ENCODE measurements around the gene ZDHHC20.

ZDHHC20 gene

GRCh38 chr13:21445759-21446158 lies 13.3 kb downstream of the ZDHHC20 start:
- no peaks in the 10 kb centered on the region for H3K9me3 ChIP-seq (ENCODE audit: control insufficient read depth, insufficient read depth, low read depth, low read length)
- H3K4me3 ChIP-seq (ENCODE audit: low read depth, low read length): no peak overlapping the region
- no peaks in the 10 kb centered on the region for H3K36me3 ChIP-seq (ENCODE audit: control insufficient read depth in 2 of 2, insufficient read depth in 1 of 2, low read length in 2 of 2)
- no peaks in the 10 kb centered on the region for H3K4me1 ChIP-seq (ENCODE audit: control insufficient read depth, insufficient read depth, low read length)
- no peak for TF ChIP-seq ZFP3 (tag by site-specific recombination; IDR thresholded peaks at IDR 0.05; ENCODE audit: low read depth)
- TF ChIP-seq ZNF677 (tag by site-specific recombination; IDR thresholded peaks at IDR 0.05): no peak
- no peak for TF ChIP-seq ZNF626 (tag by site-specific recombination; IDR thresholded peaks at IDR 0.05)
- TF ChIP-seq ZNF341 (tag by site-specific recombination; IDR thresholded peaks at IDR 0.05; ENCODE audit: low read depth): no peak
- no peak for TF ChIP-seq ZNF596 (tag by site-specific recombination; IDR thresholded peaks at IDR 0.05)
- no peak for TF ChIP-seq ZNF138 (tag by site-specific recombination; IDR thresholded peaks at IDR 0.05; ENCODE audit: borderline replicate concordance)
- no peak for TF ChIP-seq ZNF449 (tag by site-specific recombination; IDR thresholded peaks at IDR 0.05)
- TF ChIP-seq ZNF843 (tag by site-specific recombination; IDR thresholded peaks at IDR 0.05): no peak
- no peak for TF ChIP-seq ZNF26 (tag by site-specific recombination; IDR thresholded peaks at IDR 0.05)
- no peak for TF ChIP-seq ZNF23 (tag by site-specific recombination; IDR thresholded peaks at IDR 0.05; ENCODE audit: borderline replicate concordance)
- ChIA-PET POLR2A (no interaction called here), CTCF (no interaction called here)
- no peak overlapping the region for H3K27ac ChIP-seq (ENCODE audit: extremely low read depth, low read depth, low read length)

GRCh38 chr13:21443171-21443570 lies 15.9 kb downstream of the ZDHHC20 start:
- H3K4me3 ChIP-seq (ENCODE audit: low read depth, low read length): no peak overlapping the region
- no peaks in the 10 kb centered on the region for H3K4me1 ChIP-seq (ENCODE audit: control insufficient read depth, insufficient read depth, low read length)
- no peaks in the 10 kb centered on the region for H3K9me3 ChIP-seq (ENCODE audit: control insufficient read depth, insufficient read depth, low read depth, low read length)
- TF ChIP-seq ZFP37 (tag by site-specific recombination; IDR thresholded peaks at IDR 0.05) (no peak), ZSCAN18 (tag by site-specific recombination; IDR thresholded peaks at IDR 0.05) (no peak), KLF9 (tag by site-specific recombination; IDR thresholded peaks at IDR 0.05; ENCODE audit: low read depth) (no peak), ZNF37A (tag by site-specific recombination; IDR thresholded peaks at IDR 0.05) (no peak), KLF17 (tag by site-specific recombination; IDR thresholded peaks at IDR 0.05) (no peak), ZBTB11 (tag by site-specific recombination; conservative IDR thresholded peaks at IDR 0.05; ENCODE audit: low read depth) (no peak)
- no peak overlapping the region for H3K27ac ChIP-seq (ENCODE audit: extremely low read depth, low read depth, low read length)
- CTCF ChIA-PET: no interaction called here
- H3K36me3 ChIP-seq (ENCODE audit: control insufficient read depth in 2 of 2, insufficient read depth in 1 of 2, low read length in 2 of 2): no peaks in the 10 kb centered on the region
- POLR2A ChIA-PET: interaction anchor here (0.6 kb wide), 1 partner anchor 17 kb away, joined by 5 read pairs; no protein-coding TSS in a partner anchor

All from HEK293 (cell line).